Erythroblast (primary cell): ENCODE measurements around the gene CDC42SE2.

Source experiments
- GATA1 ChIP-seq: IDR thresholded peaks from 2 replicates; pipeline ENCODE4 v1.6.1; 2011; ENCODE audit warnings: low read depth, mild to moderate bottlenecking, control low read depth, low read length, moderate library complexity
- POLR2A ChIP-seq: IDR thresholded peaks from 2 replicates; pipeline ENCODE4 v1.6.1; 2011; ENCODE audit warnings: mild to moderate bottlenecking, low read length

DNA sequence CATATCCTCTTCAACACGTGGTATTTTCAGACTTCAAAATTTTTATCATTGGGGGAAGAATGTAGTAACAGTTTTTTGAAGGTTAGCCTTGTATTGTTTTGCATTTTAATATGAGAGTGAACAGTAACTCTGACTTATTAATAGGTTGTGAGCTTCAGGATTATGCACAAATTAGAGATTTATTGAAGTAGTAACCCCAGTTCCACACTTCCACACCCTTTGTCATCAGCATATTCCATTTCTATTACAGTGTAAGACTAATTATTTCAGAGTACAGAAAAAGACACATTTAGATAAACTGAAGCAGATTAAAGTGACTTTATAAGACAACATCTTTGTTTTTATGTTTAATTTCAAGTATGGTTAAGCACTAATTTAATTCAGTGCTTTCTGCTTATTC lies 105.7 kb downstream of the CDC42SE2 start:
- TF ChIP-seq POLR2A = no peak
- TF ChIP-seq GATA1 = no peak
